ENCODE measurements around the gene JAKMIP3.

The JAKMIP3 gene

DNA sequence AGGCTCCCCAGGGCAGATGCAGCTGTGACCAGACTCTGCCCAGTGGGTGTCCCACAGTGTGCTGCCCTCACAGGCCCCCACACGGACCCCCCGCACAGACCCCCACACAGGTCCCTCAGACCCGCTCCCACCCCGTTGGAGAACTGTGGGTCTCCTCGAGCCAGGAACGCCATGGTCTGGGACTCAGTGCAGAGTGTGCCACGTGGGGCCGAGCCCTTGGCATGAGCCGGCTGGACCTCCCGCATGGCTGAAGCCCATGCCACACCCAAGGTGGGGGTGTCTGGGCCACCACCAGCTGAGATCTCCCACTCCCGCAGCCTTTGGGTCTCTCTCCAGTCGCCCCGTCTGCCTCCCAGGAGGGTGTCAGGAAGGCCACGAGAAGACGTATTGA, 34.3 kb downstream of the JAKMIP3 start:
- DNase-seq, result no peak

DNA sequence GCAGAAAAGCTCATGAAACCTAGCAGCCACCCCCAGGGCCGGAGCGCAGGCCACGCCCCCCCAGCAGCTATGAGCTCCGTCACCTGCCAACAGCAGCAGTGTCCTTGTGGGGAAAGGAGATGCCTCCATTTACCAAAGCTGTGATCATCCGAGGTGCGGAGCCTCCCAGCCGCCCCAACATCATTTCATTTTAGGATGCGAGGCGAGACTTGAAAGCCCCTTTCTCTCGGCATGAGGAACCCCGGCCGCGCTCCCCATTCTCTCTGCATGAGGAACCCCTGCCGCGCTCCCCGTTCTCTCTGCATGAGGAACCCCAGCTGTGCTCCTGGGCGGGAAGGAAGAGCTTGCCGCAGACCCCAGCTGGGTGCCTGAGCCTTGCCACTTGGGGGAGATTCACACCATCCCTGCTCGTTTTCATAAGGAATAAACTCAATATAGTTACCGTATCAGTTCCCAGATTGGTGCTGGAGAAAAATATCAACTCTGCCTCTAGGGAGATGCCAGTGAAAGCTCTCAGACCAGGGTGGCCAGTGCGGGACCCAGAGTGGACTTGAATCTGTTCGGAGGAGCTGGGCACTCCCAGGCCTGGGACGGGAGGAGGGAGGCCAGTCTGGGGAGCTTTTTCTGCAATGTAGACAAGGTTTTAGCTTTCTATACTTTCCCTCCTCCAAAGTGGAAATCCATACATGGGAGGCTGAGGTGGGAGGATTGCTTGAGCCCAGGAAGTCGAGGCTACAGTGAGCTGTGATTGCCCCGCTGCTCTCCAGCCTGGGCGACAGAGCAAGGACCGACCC, 35.0 kb downstream of the JAKMIP3 start:
- DNase-seq, result no peak

DNA sequence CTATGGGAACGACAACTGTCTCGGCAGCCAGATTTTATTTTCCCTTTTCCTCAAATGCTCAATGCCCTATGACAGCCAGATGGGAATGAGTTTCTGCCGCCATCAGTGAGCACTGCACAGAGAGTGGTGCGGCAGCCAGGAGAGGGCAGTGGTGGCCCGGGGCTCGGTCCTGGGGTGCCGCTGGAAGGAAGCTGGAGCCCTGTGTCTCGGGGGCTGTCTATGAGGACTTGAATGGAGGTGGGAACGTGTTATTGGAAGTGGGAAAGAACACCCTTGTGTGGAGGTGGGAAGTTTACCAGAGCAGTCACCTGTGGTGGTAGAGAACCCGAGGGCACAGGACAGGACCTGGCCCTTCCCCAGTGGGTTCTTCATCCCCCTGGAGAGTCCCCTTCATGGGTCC, 35.8 kb downstream of the JAKMIP3 start:
- DNase-seq, result no peak

DNA sequence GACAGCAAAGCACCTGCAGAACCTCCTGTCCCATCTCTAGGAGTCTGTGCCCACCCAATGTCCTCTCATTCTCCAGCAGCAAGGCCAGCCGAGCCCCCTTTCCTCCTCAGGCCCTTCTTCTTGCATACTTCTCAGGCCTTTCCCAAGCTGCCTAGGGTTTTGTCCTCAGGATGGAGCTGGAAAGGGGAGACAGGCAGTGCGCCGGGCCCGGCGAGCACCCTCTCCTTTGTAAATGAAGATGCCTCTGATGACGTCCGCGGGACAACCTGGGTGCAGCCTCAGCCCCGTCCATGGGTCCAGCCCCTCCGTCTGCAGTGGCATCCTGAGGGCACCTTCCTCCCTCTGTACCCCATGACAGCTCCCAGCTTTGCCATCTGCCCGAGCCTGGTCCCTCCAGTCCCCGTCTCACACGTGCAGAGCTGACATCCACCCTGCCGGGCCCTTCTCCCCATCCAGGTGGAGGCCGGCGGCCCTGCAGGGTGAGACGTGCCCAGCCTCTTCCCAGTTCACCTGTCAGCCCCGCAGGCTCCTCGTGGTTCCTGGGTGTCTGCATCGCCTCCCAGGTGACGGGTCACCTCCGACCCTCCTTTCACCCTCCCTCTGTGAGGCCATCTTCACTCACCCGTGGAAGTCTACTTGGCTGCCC, 36.4 kb downstream of the JAKMIP3 start:
- no peak for DNase-seq

DNA sequence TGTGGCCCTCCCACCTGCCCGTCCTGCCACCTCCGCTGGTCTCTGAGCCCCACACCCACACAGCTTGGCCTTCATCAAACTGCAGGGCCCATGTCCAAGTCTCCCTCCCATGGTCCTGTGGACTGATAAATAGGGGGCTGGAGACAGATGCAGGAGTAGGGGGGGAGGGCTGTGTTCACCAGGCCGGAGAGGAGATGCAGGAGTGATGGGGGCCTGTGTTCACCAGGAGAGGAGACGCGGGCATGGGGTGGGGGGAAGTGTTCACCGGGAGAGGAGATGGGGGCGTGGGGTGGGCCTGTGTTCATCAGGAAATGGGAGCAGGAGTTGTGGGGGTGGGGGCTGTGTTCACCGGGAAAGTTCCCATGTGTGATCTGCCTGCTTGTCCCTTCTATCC, 37.0 kb downstream of the JAKMIP3 start:
- DNase-seq, result no peak

DNA sequence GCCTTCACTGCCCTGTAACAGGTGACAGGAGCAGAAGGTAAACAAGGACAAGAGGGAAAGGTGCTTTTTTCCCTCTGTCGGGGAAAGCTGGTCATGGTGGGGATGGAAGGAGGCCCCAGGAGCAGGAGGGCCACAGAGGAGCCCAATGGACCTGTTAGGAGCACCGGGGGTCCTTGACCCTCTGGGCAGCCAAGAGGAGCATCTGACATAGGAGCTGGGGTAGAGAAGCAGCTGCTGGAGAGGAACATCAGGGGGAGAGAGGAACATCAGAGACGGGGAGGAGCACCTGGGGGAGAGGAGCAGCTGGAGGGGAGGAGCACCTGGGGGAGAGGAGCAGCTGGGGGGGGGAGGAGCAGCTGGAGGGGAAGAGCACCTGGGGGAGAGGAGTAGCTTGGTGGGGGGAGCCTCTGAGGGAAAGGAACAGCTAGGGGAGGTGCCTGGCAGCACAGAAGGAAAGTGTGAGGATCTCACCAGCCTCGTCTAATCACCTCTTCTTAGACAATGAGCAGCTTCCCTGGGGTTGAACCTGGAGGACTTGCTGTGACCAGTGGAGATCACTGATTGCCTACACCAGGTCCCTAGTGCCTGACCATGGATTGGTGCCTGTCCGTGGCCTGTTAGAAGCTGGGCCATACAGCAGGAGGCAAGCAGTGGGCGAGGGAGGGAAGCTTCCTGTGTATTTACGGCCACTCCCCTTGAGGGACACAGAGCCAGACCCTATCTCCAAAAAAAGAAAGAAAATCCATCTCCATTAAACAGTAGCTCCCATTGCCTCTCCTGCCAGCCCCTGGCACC, 37.6 kb downstream of the JAKMIP3 start:
- DNase-seq, result no peak

DNA sequence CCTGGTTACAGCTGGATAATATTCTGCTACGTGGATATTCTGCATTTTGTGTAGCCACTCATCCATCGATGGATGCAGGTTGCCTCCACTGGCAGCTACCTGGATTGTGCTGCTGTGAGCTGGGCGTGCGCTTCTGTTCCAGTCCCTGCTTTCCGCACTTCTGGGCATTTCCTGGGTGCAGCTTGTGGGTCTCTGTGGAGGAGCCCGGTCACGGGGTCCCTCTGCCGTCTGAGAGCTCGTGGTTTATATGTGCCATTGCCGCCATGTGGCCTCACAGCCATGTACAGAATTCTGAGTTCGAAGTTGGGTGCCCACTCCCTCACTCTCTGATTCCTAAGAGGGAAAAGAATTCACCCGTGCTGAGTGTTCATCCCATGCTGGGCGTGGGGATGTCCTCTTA, 38.3 kb downstream of the JAKMIP3 start:
- DNase-seq, result no peak

DNA sequence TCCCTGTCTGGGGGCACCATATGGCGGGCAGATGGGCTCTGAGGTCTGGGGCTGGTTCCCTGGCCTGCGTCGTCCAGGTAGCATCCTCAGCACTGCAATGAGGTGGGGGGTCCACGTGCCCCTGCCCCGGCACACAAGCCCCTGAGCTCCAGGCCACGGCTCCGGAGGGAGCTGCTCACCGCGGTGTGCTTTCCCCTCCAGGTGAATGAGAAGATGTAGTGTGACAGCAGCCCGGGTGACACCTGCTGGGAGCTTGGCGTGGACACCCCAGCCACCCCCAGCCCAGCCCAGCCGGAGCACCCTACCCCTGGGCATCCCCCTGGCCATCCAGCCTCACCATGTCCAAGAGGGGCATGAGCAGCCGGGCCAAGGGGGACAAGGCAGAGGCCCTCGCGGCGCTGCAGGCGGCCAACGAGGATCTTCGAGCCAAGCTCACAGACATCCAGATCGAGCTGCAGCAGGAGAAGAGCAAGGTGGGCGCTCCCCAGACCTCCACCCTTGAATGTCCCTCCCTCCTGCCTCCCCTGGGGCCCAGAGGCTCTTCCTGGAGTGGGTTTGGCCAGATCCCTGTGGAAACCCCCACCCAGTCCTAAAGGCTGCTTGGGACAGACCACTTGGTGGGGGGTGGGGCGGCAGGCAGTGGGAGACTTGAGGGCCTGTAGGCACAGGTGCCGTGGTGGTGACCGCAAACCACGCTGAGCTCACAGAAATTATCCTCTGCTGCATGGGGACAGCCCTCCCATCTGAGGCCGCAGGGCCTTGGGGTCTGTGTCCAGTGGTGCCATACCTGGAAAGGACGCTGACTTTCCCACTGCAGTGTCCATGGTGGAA, 38.9 kb downstream of the JAKMIP3 start:
- no peak for DNase-seq

DNA sequence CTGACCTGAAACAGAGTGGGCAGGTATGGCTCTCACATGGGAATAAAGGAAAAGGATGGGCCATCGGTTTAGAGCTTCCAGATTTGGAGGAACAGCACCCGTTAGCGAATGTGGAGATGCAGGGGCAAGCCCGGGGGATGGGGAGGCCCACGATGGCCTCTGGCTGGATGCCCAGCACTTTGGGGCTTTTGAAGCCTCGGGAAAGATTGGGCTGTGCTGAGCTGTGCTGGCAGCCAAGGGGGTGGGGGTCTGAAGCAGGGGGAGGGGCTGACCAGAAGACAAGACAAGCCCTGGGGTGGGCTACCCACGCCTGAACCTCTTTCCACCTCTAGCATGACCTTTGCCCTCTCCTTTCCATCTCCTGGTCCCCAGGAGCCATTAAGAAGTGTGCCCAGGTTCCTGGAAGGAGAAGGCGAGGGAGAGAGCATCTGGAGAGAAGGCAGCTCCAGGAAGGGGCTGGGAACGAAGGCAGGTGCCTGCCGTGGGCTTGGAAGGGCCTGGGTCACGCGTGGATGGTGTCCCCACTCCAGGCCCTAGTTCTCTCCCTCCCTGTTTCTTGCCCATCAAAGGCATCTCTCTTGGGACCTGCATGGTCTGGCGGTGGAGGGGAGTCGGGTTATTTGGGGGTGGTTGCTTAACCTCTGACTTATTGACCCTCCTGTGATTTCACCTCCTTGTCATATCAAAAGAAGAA, 39.7 kb downstream of the JAKMIP3 start:
- DNase-seq, result no peak

DNA sequence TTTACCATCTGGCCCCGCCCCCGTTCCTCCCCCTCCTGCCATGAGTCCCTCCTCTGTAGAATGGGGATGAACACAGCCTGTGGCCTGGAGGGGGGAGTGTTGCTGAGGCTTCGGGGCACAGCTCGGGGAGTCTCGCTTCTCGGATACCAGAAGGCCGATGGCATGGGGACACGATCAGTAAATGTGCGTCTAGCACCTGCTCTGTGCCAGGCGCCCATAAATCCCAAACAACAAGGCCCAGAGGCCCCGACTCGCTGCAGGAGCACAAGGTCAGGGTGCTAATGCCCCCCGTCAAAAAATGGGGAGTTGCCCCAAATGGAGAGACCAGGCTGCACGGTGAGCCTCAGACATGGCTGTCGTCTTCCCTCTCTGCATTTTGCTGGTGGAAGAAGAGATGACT, 40.7 kb downstream of the JAKMIP3 start:
- DNase-seq, result no peak

DNA sequence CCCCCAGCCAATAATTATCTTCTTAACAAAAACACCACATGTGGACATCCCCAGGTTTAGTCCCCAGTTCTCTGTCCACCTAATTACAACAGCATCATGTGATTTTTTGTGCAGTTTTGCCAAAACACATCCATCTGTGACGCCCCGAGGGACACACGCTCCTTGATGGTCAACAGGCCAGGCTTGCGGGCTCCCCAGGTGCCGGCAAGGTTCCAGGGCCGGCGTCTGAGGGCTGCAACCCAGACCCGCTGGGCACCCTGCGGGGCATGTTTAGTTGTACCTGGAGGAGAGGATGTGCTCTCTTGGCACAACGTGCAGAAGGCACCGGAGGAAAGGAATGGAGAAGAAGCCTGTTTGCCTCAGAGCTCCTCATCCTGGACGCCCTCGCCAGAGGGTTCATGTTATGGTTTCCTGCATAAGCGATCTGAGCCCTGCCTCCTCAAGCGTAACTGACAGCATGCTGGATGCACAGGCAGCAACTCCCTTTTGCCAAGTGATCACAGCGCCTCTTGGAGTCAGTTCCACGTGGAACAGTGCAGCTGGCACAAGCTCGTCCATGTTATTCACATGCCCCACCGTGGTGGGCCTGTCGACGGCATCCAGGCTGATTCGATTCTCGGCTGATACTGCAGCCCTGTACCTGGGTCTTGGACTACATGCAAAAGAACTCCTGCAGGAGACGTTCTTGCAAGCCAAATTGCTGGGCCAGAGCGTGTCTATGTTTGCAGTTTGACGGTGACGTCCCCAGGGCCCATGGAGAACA, 41.6 kb downstream of the JAKMIP3 start:
- DNase-seq, result no peak

DNA sequence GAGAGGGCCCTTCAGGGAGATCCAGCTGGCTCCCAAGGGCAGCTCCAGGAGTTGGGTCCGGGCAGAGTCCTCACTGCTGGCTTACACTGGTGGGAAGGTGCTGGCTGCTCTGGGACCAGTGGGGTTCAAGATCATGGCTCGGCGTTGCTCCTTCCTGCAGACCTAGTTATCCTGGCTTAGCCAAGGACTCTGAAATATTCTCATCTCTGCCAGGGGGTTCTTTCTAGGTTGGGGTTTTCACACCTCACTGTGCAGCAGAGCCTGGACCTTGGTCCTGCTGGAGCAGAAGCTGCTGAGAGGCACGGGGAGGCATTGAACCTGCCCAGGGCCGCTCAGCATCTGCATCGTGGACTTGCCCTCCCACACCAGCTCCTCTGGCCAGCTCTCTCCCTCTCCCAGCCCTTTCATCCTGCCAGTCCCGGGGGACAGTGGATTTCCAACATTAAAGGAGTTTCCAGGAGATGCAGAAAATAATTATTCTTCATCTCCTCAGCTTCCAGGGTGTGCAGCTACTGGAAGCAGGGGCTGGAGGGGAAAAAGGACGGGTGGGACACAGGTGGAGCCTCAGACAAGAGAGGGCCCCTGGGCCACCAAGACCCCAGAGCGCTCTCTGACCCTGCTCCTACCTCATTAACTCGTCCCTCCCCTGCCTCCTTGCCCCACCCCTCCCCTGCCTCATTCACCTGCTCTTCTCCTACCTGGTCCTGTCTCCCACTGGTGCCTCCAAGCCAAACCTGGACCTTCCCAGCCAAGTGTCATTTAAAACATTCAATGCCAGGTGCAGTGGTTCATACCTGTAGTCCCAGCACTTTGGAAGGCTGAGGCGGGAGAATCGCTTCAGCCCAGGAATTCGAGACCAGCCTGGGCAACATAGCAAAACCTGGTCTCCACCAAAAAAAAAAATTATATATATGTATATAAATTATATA, 42.5 kb downstream of the JAKMIP3 start:
- no peak for DNase-seq

DNA sequence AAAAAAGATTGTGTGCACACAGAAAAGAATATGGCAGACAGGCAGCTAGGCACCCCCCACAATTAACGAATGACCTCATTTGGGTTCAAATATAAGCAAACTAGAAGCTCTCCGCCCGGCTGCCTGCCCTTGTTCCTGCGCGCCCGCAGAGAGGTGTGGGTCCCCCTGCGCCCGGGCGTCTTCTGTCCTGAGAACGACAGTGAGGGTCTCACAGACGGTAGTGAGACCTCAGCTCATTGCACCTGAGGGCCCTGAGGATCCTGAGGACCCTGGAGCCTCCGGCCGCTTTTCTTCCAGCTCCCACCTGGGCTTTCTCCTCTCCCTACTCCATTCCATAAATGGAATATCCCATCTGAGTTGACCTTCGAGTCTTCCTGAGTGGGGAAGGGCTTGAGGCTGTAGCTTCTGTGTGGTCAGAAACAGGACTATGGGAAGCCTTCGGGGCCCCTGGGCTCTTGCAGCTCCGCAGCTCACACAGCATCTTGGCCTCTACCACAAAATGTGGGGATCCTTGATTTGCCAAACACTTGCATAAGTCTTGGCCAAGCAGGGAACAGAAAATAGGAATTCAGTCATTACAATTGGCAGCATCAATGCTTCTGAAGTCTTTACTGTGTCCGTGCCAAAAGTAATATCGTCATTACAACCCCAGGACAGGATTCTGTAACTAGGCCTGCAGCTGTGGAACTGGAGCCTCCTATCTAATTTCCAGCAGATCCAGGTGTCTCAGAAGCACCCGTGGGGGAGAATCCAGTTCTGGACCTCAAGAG, 43.8 kb downstream of the JAKMIP3 start:
- no peak for DNase-seq

DNA sequence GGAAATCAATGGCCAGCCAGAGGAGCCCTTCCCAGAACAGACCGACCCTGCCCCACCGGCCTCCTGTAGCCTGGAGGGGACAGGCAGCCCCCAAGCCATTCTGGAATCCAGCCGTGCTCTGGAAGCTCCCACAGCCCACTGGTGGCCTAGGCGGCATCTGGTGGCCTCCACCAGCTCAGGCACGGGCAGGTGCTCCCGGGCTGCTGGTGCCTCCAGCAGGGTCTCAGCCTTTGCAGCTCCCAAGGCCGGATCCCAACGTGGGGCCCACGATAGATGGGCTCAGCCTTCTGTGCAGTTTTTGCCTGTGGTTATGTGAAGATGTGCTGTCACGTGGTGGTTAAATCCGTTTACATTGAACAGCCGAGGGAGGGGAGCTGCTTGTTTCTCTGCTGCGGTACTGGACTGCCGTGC, 44.4 kb downstream of the JAKMIP3 start:
- no peak for DNase-seq

DNA sequence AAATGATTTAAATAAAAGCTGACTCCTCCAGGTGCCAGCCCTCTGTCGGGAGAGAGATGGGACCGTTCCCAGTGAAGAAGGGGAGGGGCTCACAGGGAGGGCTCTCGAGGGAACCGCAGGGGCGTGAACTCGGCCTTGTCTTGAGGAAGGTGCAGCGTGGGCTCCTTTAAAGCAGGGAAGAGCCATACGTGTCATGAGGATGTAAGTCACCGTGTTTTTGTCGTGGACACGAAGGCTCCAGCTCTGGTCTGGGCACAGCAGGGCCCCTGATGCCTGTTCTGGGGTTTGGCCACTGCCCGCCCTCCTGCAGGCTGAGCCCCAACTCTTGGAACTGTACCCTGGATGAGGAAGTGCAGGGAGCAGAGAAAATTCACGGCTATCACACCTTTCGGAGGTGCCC, 45.0 kb downstream of the JAKMIP3 start:
- DNase-seq, result no peak

DNA sequence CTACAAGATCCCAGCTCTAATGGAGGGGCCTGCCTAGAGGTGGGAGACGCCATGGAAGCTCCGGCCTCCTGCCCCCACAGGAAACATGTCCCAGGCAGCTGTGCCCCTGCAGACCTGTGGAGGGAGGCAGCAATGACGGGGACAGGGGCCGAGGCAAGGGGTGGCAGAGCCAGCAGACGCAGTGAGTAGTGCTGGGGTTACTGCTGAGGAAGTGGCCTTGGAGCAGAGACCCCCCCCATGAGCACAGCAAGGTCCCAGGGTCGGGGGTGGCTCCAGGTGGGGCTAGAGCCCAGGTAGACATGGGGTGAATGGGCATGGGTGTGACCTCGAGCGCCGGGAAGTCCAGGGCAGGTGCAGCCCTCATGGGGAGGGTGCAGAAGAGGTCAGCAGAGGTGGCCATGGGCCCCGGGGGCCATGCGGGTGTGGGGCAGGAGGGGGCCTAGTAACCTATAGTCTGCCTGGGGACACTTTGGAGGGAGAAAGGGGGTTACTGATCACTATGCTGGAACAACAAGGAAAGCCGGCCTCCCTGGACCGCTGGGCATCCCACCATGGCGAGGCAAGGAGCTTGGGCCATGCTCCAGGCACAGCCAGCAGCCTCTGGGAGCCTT, 45.5 kb downstream of the JAKMIP3 start:
- DNase-seq, result no peak

DNA sequence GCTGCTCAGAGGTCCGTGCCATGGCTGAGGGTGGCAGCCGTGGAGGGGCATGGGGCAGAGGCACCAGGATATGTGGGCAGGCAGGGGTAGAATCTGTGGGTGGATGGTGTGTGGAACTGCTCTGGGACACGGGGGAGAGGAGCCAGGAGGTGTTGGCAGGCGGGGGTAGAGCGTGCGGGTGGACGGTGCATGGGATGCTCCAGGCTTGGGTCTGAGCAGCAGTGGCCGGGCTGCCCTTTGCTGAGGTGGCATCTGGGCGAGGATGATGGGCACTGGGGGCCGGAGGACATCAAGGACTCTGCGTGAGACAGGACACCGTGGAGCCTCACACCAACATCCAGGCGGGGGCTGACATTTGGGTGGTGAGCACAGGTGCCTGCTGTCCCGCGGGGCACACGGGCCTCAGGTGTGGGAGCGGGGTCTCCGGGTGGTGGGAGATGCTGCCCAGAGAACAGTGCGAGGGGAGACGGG, 46.2 kb downstream of the JAKMIP3 start:
- DNase-seq, result no peak

DNA sequence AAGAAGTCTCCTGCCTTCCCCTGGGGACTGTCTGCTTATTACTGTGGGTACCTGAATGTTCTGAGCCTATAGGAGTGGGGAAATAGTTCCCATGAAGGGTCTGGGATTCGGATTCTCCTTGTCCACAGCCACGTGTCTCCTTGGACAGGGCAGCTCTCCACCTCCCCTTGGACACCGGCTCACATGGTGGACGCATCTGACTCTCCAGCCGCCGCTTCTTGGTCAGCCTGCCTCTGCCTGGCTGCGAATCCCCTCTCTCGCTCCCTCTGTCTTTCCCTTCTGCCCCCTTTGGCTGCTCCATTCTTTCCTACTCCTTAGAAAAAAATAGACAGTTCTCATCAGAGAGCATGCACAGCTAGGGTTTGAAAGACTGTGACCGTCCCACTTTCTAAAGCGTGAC, 46.9 kb downstream of the JAKMIP3 start:
- no peak for DNase-seq

DNA sequence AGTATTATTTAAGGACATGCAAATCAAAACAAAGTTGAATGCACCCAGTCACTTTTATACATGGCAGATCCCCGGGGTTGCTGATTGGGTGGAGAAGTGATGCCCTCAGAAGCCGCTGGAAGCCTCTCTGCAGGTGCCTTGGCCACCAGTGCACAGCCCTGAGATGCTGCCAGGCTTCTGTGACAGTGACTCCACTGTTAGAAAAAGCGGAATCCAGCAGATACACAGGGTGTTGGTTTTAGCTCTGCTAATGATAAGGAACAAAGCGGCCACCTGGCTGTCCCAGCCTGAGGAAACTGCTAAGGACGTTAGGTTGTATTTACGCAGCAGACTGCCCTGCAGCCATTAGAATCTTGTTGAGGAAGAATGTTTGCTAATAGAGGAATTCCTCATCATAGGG, 47.5 kb downstream of the JAKMIP3 start:
- DNase-seq, result no peak
